ENCODE data around the gene COL5A1. TPM values are rescaled to one million over a fixed set of nuclear protein-coding genes. Genes with fewer than 3 reads are reported as not detected.

COL5A1 gene
- polyA plus RNA-seq, 3 donors, result 0.01 TPM; not detected in 2

- DNase-seq, result no peak
- Mint-ChIP-seq H3K27ac (no peak overlapping the region), H3K4me1 (no peaks in the 10 kb centered on the region), H3K9me3 (peaks cover 2 to 10% (median 8%) of the 10 kb centered on the region in 7 donors), H3K4me3 (no peak overlapping the region), H3K36me3 (no peaks in the 10 kb centered on the region), H3K27me3 (ENCODE audit: low read depth in 3 of 3) (peaks cover 2 to 6% (median 3%) of the 10 kb centered on the region in 3 donors)
- no peak for TF ChIP-seq CTCF (IDR thresholded peaks at IDR 0.05)
- H3K36me3 ChIP-seq (replicated peaks in 1 of 2; ENCODE audit: control insufficient read depth in 1 of 2, insufficient read depth in 2 of 2, low read length in 2 of 2), result no peaks in the 10 kb centered on the region
- no peaks in the 10 kb centered on the region for H3K27me3 ChIP-seq (ENCODE audit: control insufficient read depth in 2 of 2, insufficient read depth in 2 of 2, low read length in 2 of 2)
- H3K4me3 ChIP-seq (replicated peaks in 1 of 3; ENCODE audit: low read depth in 2 of 3, low read length in 3 of 3), result no peak overlapping the region
- no peaks in the 10 kb centered on the region for H4K20me1 ChIP-seq (ENCODE audit: insufficient read depth, low read length)
- no peak overlapping the region for H2AFZ ChIP-seq (ENCODE audit: insufficient read depth, low read depth, low read length, poor library complexity, severe bottlenecking)
- intact Hi-C loops (cut with micrococcal nuclease), result no loop called here
- H3K27ac ChIP-seq (ENCODE audit: low read depth in 1 of 2, low read length in 2 of 2), result no peak overlapping the region
- no peak overlapping the region for H3K4me2 ChIP-seq (replicated peaks; ENCODE audit: extremely low read depth, low read length, poor library complexity, severe bottlenecking)
- H3K4me1 ChIP-seq (ENCODE audit: control insufficient read depth in 1 of 2, insufficient read depth in 2 of 2, low read length in 2 of 2), result no peaks in the 10 kb centered on the region
- H3K9me3 ChIP-seq (replicated peaks in 1 of 2; ENCODE audit: control insufficient read depth in 1 of 2, insufficient read depth in 1 of 2, low read length in 2 of 2), result peaks cover 9% of the 10 kb centered on the region in 2 donors
- 92% methylated on average over 8 of the region's 17 CpGs for WGBS (ENCODE audit: insufficient coverage)
- no peaks in the 10 kb centered on the region for H3K79me2 ChIP-seq (ENCODE audit: insufficient read depth, low read length)
- H3K9ac ChIP-seq (ENCODE audit: insufficient read depth, low read length, poor library complexity, severe bottlenecking), result no peak overlapping the region
These were observed 37.3 kb downstream of the COL5A1 start for GRCh38 chr9:134678666-134679443.

- no peak for DNase-seq
- peak overlapping the region in 1 of 7 donors; percentile 64 for H3K27ac Mint-ChIP-seq
- H3K27me3 ChIP-seq (ENCODE audit: control insufficient read depth in 2 of 2, insufficient read depth in 2 of 2, low read length in 2 of 2), result no peaks in the 10 kb centered on the region
- no peaks in the 10 kb centered on the region for H3K36me3 Mint-ChIP-seq
- no peak for TF ChIP-seq CTCF (IDR thresholded peaks at IDR 0.05)
- no peaks in the 10 kb centered on the region for H3K4me1 Mint-ChIP-seq
- no peak overlapping the region for H3K9ac ChIP-seq (ENCODE audit: insufficient read depth, low read length, poor library complexity, severe bottlenecking)
- no peaks in the 10 kb centered on the region for H3K36me3 ChIP-seq (replicated peaks in 1 of 2; ENCODE audit: control insufficient read depth in 1 of 2, insufficient read depth in 2 of 2, low read length in 2 of 2)
- intact Hi-C loops (cut with micrococcal nuclease), result no loop called here
- peaks cover 9% of the 10 kb centered on the region in 2 donors for H3K9me3 ChIP-seq (replicated peaks in 1 of 2; ENCODE audit: control insufficient read depth in 1 of 2, insufficient read depth in 1 of 2, low read length in 2 of 2)
- H3K4me1 ChIP-seq (ENCODE audit: control insufficient read depth in 1 of 2, insufficient read depth in 2 of 2, low read length in 2 of 2), result no peaks in the 10 kb centered on the region
- no peaks in the 10 kb centered on the region for H3K79me2 ChIP-seq (ENCODE audit: insufficient read depth, low read length)
- no peak overlapping the region for H3K4me3 ChIP-seq (replicated peaks in 1 of 3; ENCODE audit: low read depth in 2 of 3, low read length in 3 of 3)
- no peak overlapping the region for H2AFZ ChIP-seq (ENCODE audit: insufficient read depth, low read depth, low read length, poor library complexity, severe bottlenecking)
- H3K27me3 Mint-ChIP-seq (ENCODE audit: low read depth in 3 of 3), result peaks cover 2 to 6% (median 3%) of the 10 kb centered on the region in 3 donors
- H3K9me3 Mint-ChIP-seq, result peaks cover 2 to 10% (median 8%) of the 10 kb centered on the region in 7 donors
- H4K20me1 ChIP-seq (ENCODE audit: insufficient read depth, low read length), result no peaks in the 10 kb centered on the region
- H3K4me3 Mint-ChIP-seq, result no peak overlapping the region
- no peak overlapping the region for H3K4me2 ChIP-seq (replicated peaks; ENCODE audit: extremely low read depth, low read length, poor library complexity, severe bottlenecking)
- H3K27ac ChIP-seq (ENCODE audit: low read depth in 1 of 2, low read length in 2 of 2), result no peak overlapping the region
- 92% methylated on average over 13 of the region's 19 CpGs for WGBS (ENCODE audit: insufficient coverage)
These were observed 38.2 kb downstream of the COL5A1 start for GRCh38 chr9:134679616-134680392.

Measured in CD14-positive monocyte (primary cell).